Neural progenitor cell (in vitro differentiated cells): ENCODE data around the gene STK10. TPM values are rescaled to one million over a fixed set of nuclear protein-coding genes. Genes with fewer than 3 reads are reported as not detected.

Experiments used
- DNase-seq: peaks from one replicate; pipeline ENCODE4 v3.0.0-alpha.2; 2016; ENCODE audit warnings: low spot score
- H2AFZ ChIP-seq: fragments of 200-600 bp; sonication (generic); replicated peaks from 2 replicates; pipeline ENCODE4 v1.6.1; 2016; ENCODE audit warnings: antibody characterized with exemption
- H3F3A ChIP-seq: fragments of 200-600 bp; sonication (generic); 2 replicates; pipeline ENCODE4 v1.6.1; 2016; ENCODE audit warnings: antibody characterized with exemption, low read depth
- H3K27ac ChIP-seq: fragments of 200-600 bp; sonication (generic); 2 replicates; pipeline ENCODE4 v1.5.1; 2016; ENCODE audit warnings: mild to moderate bottlenecking
- H3K27me3 ChIP-seq: fragments of 200-600 bp; sonication (generic); 2 replicates; pipeline ENCODE4 v1.6.1; 2016; ENCODE audit warnings: mild to moderate bottlenecking, moderate library complexity
- H3K36me3 ChIP-seq: fragments of 200-600 bp; sonication (generic); 2 replicates; pipeline ENCODE4 v1.5.1; 2016
- H3K4me1 ChIP-seq: fragments of 200-600 bp; sonication (generic); 2 replicates; pipeline ENCODE4 v1.6.1; 2016; ENCODE audit warnings: mixed run types
- H3K4me2 ChIP-seq: fragments of 200-600 bp; sonication (generic); 2 replicates; pipeline ENCODE4 v1.6.1; 2016
- H3K4me3 ChIP-seq: fragments of 200-600 bp; sonication (generic); 2 replicates; pipeline ENCODE4 v1.5.1; 2016
- H3K79me2 ChIP-seq: fragments of 200-600 bp; sonication (generic); 2 replicates; pipeline ENCODE4 v1.6.1; 2016; ENCODE audit warnings: low read depth
- H3K9ac ChIP-seq: fragments of 200-600 bp; sonication (generic); 2 replicates; pipeline ENCODE4 v1.6.1; 2016
- H3K9me3 ChIP-seq: fragments of 200-600 bp; sonication (generic); 2 replicates; pipeline ENCODE4 v1.5.1; 2016; ENCODE audit warnings: low read depth
- H4K20me1 ChIP-seq: fragments of 200-600 bp; sonication (generic); 2 replicates; pipeline ENCODE4 v1.6.1; 2016; ENCODE audit warnings: low read depth
- H3K27ac Mint-ChIP-seq: 3 replicates; pipeline ENCODE4 v1.8.0; 2021; ENCODE audit warnings: mixed read lengths
- H3K27me3 Mint-ChIP-seq: 2 replicates; pipeline ENCODE4 v1.8.0; 2022; ENCODE audit warnings: low read depth, mild to moderate bottlenecking, inconsistent platforms, moderate library complexity, mixed read lengths; ENCODE audit not compliant: insufficient read depth
- H3K36me3 Mint-ChIP-seq: 3 replicates; pipeline ENCODE4 v1.8.0; 2021; ENCODE audit warnings: mixed read lengths
- H3K4me1 Mint-ChIP-seq: 3 replicates; pipeline ENCODE4 v1.8.0; 2021; ENCODE audit warnings: mixed read lengths
- H3K4me3 Mint-ChIP-seq: 3 replicates; pipeline ENCODE4 v1.8.0; 2021; ENCODE audit warnings: mild to moderate bottlenecking, moderate library complexity, mixed read lengths
- H3K9me3 Mint-ChIP-seq: 3 replicates; pipeline ENCODE4 v1.8.0; 2020; ENCODE audit warnings: mixed read lengths
- CTCF ChIP-seq: fragments of 200-600 bp; sonication (generic); IDR thresholded peaks from 2 replicates; pipeline ENCODE4 v1.5.1; 2017; ENCODE audit warnings: antibody characterized with exemption, mild to moderate bottlenecking
- EZH2 ChIP-seq: fragments of 200-600 bp; sonication (generic); IDR thresholded peaks from 2 replicates; pipeline ENCODE4 v1.6.1; 2017; ENCODE audit warnings: antibody characterized with exemption, mild to moderate bottlenecking, moderate library complexity
- EZH2phosphoT487 ChIP-seq: fragments of 200-600 bp; sonication (generic); IDR thresholded peaks from 2 replicates; pipeline ENCODE4 v1.6.1; 2017; ENCODE audit warnings: antibody characterized with exemption
- total RNA-seq: library from RNA; depleted of rRNA; stranded (reverse); fragments of >200 nt; gene quantifications from 2 replicates; pipeline ENCODE4 v1.2.3, GENCODE V29; 2015; ENCODE audit warnings: low replicate concordance

The STK10 gene
- total RNA-seq, 1 donor from 2014 or later: 4.4 TPM

- peaks cover 21% of the 10 kb centered on the region for H3K4me1 ChIP-seq
- no peak overlapping the region for H2AFZ ChIP-seq
- H3K36me3 ChIP-seq: no peaks in the 10 kb centered on the region
- no peaks in the 10 kb centered on the region for H3K9me3 ChIP-seq
- DNase-seq: no peak
- peaks cover 18% of the 10 kb centered on the region for H3F3A ChIP-seq
- no peaks in the 10 kb centered on the region for H3K79me2 ChIP-seq
- no peaks in the 10 kb centered on the region for H3K27me3 ChIP-seq
- TF ChIP-seq EZH2phosphoT487: no peak
- no peak for TF ChIP-seq EZH2
- TF ChIP-seq CTCF: no peak
- no peak overlapping the region for H3K27ac ChIP-seq
- H3K4me2 ChIP-seq: no peak overlapping the region
- Mint-ChIP-seq H3K9me3 (no peaks in the 10 kb centered on the region), H3K27me3 (peaks cover 2% of the 10 kb centered on the region), H3K4me1 (peaks cover 41% of the 10 kb centered on the region), H3K4me3 (no peak overlapping the region), H3K36me3 (no peaks in the 10 kb centered on the region), H3K27ac (peak overlapping the region; percentile 55)
- no peak overlapping the region for H3K9ac ChIP-seq
- no peak overlapping the region for H3K4me3 ChIP-seq
- no peaks in the 10 kb centered on the region for H4K20me1 ChIP-seq
These were observed 83.0 kb downstream of the STK10 start for GRCh38 chr5:172104801-172105701.

GRCh38 chr5:172104021-172104420, 84.0 kb downstream of the STK10 start:
- Histone ChIP-seq H3K4me3 (no peak overlapping the region), H3K9ac (no peak overlapping the region), H4K20me1 (no peaks in the 10 kb centered on the region), H3F3A (peaks cover 15% of the 10 kb centered on the region), H2AFZ (no peak overlapping the region), H3K79me2 (no peaks in the 10 kb centered on the region), H3K4me2 (no peak overlapping the region), H3K27ac (no peak overlapping the region), H3K4me1 (peaks cover 21% of the 10 kb centered on the region), H3K36me3 (no peaks in the 10 kb centered on the region), H3K9me3 (no peaks in the 10 kb centered on the region), H3K27me3 (no peaks in the 10 kb centered on the region)
- no peak overlapping the region for H3K27ac Mint-ChIP-seq
- H3K4me1 Mint-ChIP-seq: peaks cover 37% of the 10 kb centered on the region
- no peaks in the 10 kb centered on the region for H3K9me3 Mint-ChIP-seq
- no peak overlapping the region for H3K4me3 Mint-ChIP-seq
- no peaks in the 10 kb centered on the region for H3K36me3 Mint-ChIP-seq
- no peak for TF ChIP-seq EZH2
- TF ChIP-seq EZH2phosphoT487: no peak
- no peak for TF ChIP-seq CTCF
- peaks cover 2% of the 10 kb centered on the region for H3K27me3 Mint-ChIP-seq
- no peak for DNase-seq

- Histone ChIP-seq H3K36me3 (no peaks in the 10 kb centered on the region), H3K27me3 (no peaks in the 10 kb centered on the region), H3K4me2 (peak overlapping the region; percentile 9), H3K4me3 (no peak overlapping the region), H2AFZ (no peak overlapping the region), H3K27ac (no peak overlapping the region), H3F3A (peaks cover 15% of the 10 kb centered on the region), H3K9me3 (no peaks in the 10 kb centered on the region), H3K4me1 (peaks cover 21% of the 10 kb centered on the region), H4K20me1 (no peaks in the 10 kb centered on the region), H3K79me2 (no peaks in the 10 kb centered on the region), H3K9ac (no peak overlapping the region)
- Mint-ChIP-seq H3K4me3 (no peak overlapping the region), H3K36me3 (no peaks in the 10 kb centered on the region), H3K27me3 (peaks cover 5% of the 10 kb centered on the region), H3K27ac (peak overlapping the region; percentile 82), H3K9me3 (no peaks in the 10 kb centered on the region), H3K4me1 (peaks cover 37% of the 10 kb centered on the region)
- peak; percentile 50 for DNase-seq
- no peak for TF ChIP-seq CTCF
- no peak for TF ChIP-seq EZH2
- TF ChIP-seq EZH2phosphoT487: no peak
These were observed 85.0 kb downstream of the STK10 start for GRCh38 chr5:172102913-172103626.
